Inferior parietal cortex (tissue), 1 donor: ENCODE measurements around the gene NOS2.

Source experiments
- DNase-seq: peaks from one replicate; pipeline ENCODE4 v3.0.0-alpha.2; 2016; ENCODE audit errors: extremely low spot score

The NOS2 gene

DNA sequence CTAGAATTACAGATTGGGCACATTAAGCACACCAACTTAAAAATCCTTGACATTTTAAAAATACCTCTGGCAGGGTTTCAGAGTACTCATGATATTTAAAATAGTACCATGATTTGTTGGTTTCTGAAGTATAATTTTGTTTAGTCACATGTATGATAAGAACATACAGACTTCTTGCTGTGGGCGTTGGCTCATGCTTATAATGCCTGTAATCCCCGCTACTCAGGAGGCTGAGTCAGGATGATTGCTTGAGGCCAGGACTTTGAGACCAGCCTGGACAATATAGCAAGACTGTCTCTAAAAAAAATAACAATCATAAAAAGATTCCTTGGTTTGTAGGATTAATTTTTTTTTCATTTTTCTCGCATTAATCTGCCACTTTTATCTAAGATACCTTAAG lies 78.5 kb downstream of the NOS2 start:
- no peak for DNase-seq
